OCI-LY3 (cell line): ENCODE results near the gene FBXL14.

Source experiments
- EZH2phosphoT487 ChIP-seq: fragments of 200-600 bp; shearing (Covaris generic); IDR thresholded peaks from 2 replicates; pipeline ENCODE4 v1.6.1; 2018; ENCODE audit warnings: antibody characterized with exemption, mixed run types, low read depth
- TF ChIP-seq, protein P1 (sequence below): fragments of 200-600, 300-600 bp; sonication (generic); IDR thresholded peaks from 2 replicates; pipeline ENCODE4 v1.5.1; 2014; ENCODE audit warnings: antibody characterized with exemption, low read length, low read depth

DNA sequence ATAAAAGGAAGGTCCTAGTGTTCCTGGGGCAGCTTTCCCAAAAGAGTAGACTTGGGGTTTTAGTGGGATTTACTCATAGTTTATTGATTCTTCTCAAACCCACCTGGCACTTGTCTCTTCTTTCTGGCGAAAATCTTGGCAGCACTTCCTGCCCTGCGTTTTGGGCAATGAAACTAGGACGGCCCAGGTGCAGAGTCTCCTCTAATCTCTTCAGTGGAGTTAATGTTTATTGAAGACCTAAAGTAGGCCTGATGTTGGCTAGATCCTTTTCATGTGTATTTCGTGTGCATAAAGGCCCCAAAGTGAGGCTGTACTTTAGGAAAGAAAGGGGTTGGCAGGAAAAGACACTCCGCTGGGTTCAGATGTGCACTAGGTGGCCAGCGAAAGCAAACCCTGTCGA lies 39.8 kb upstream of the FBXL14 start:
- TF ChIP-seq, protein P1, sequence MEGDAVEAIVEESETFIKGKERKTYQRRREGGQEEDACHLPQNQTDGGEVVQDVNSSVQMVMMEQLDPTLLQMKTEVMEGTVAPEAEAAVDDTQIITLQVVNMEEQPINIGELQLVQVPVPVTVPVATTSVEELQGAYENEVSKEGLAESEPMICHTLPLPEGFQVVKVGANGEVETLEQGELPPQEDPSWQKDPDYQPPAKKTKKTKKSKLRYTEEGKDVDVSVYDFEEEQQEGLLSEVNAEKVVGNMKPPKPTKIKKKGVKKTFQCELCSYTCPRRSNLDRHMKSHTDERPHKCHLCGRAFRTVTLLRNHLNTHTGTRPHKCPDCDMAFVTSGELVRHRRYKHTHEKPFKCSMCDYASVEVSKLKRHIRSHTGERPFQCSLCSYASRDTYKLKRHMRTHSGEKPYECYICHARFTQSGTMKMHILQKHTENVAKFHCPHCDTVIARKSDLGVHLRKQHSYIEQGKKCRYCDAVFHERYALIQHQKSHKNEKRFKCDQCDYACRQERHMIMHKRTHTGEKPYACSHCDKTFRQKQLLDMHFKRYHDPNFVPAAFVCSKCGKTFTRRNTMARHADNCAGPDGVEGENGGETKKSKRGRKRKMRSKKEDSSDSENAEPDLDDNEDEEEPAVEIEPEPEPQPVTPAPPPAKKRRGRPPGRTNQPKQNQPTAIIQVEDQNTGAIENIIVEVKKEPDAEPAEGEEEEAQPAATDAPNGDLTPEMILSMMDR: no peak
- TF ChIP-seq EZH2phosphoT487: no peak
